Hindlimb muscle (tissue), 1 donor: ENCODE data around the gene RSPH3. TPM values are rescaled to one million over a fixed set of nuclear protein-coding genes. Genes with fewer than 3 reads are reported as not detected.

ENCODE experiments used
- DNase-seq: peaks from one replicate; pipeline ENCODE4 v3.0.0-alpha.2; 2013
- polyA plus RNA-seq: library from polyadenylated mRNA; unstranded; fragments of 120-200 nt; gene quantifications from one replicate; pipeline ENCODE4 v1.2.1, GENCODE V29; 2013; ENCODE audit not compliant: insufficient read length

Gene RSPH3
- polyA plus RNA-seq, 1 donor: 3.2 TPM

- no peak for DNase-seq
Observed at GRCh38 chr6:158933079-158933595, 66.9 kb downstream of the RSPH3 start.

GRCh38 chr6:158928068-158928467 lies 71.9 kb downstream of the RSPH3 start:
- no peak for DNase-seq

GRCh38 chr6:158926414-158926813 lies 73.6 kb downstream of the RSPH3 start:
- DNase-seq: no peak

- no peak for DNase-seq
Observed at GRCh38 chr6:158924499-158925455, 75.2 kb downstream of the RSPH3 start.

- no peak for DNase-seq
Observed at GRCh38 chr6:158923805-158924498, 76.0 kb downstream of the RSPH3 start.

Other genes with a start within 250 kb of the RSPH3 start
- gene EZR, start 180.8 kb downstream of the RSPH3 start, polyA plus RNA-seq: 31.2 TPM
- 0.77 TPM for gene TAGAP, start 44.8 kb upstream of the RSPH3 start, polyA plus RNA-seq
- gene FNDC1, start 169.2 kb upstream of the RSPH3 start, polyA plus RNA-seq: 124 TPM